Fibroblast of villous mesenchyme (primary cell): ENCODE data around the gene KCNQ4. TPM values are rescaled to one million over a fixed set of nuclear protein-coding genes. Genes with fewer than 3 reads are reported as not detected.

Source experiments
- DNase-seq: peaks from one replicate; pipeline ENCODE4 v3.0.0-alpha.2; 2010; ENCODE audit warnings: low read depth
- H3K4me3 ChIP-seq: 2 replicates; pipeline ENCODE4 v1.5.1; 2011; ENCODE audit warnings: low read depth, mild to moderate bottlenecking, low read length
- CTCF ChIP-seq: IDR thresholded peaks from 2 replicates; pipeline ENCODE4 v1.5.1; 2012; ENCODE audit warnings: low read depth, mild to moderate bottlenecking, low read length; ENCODE audit not compliant: insufficient read depth
- total RNA-seq: library from RNA; depleted of rRNA; stranded (reverse); fragments of >200 nt; gene quantifications from 2 replicates; pipeline ENCODE4 v1.2.3, GENCODE V29; 2012

The KCNQ4 gene
- total RNA-seq, 1 donor: under 0.01 TPM

DNA sequence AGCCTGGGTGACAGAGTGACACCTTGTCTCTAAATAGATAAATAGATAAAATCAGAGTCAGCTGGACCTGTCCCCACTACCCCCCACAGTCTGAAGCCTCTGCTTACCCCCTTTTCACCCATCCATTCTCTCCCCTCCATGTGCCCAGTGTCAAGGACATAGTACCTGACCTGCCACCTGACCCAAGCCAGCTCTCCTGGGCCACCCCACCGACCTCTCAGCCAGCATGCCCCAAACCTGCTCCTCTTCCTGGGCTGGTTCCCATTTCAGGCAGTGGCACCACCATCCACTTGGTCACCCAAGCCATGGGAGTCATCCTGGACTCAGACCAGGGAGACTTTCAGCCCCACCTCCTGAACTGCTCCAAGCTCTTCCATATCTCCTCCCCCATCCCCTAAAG is 50.4 kb downstream of the KCNQ4 start:
- no peak for TF ChIP-seq CTCF
- H3K4me3 ChIP-seq: no peak overlapping the region
- DNase-seq: no peak

GRCh38 chr1:40834968-40835545 is 51.5 kb downstream of the KCNQ4 start:
- no peak for TF ChIP-seq CTCF
- DNase-seq: no peak
- H3K4me3 ChIP-seq: no peak overlapping the region

DNA sequence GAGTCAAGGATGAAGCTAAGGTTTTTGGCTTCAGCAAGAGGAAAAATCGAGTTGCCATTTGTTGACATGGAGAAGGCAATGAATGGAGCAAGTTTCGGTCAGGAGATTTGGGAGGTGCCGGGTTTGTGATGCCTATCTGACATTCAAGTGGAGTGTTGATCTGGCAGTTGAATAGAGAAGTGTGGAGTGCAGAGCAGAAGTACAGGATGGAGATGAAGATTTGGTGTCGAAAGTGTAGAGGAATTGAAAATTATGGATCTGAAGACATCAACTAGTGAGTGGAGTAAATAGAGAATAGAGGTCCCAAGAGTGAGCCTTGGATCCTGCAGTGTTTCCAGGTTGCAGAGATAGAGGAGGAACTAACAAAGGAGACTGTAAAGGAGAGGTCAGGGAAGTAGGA is 52.7 kb downstream of the KCNQ4 start:
- no peak for DNase-seq
- no peak overlapping the region for H3K4me3 ChIP-seq
- no peak for TF ChIP-seq CTCF

- no peak for TF ChIP-seq CTCF
- DNase-seq: no peak
- no peak overlapping the region for H3K4me3 ChIP-seq
These were observed 54.0 kb downstream of the KCNQ4 start for GRCh38 chr1:40837601-40838000.

DNA sequence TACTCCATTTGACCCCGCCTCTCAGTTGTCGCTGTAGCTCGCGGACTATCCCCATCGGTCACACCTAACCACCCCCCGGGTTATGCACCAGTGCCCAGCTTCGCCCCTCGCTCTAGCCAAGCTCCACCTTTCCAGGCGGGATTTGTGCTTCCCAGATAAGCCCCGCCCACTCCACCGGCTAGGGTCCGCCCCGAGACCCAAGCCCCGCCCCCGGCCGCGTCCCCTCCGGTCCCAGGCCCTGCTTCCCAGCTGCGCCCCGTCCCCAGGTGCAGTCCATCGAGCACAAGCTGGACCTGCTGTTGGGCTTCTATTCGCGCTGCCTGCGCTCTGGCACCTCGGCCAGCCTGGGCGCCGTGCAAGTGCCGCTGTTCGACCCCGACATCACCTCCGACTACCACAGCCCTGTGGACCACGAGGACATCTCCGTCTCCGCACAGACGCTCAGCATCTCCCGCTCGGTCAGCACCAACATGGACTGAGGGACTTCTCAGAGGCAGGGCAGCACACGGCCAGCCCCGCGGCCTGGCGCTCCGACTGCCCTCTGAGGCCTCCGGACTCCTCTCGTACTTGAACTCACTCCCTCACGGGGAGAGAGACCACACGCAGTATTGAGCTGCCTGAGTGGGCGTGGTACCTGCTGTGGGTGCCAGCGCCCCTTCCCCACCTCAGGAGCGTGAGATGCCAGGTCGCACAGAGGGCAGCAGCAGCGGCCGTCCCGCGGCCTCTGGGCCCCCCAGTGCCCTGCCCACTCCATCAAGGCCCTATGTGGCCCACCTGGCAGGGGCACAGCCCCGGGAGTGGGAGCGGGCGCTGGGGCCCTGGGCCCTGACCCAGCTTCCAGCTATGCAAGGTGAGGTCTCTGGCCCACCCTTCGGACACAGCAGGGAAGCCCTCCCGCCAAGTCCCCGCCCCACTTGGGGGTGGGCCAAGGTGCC is 54.7 kb downstream of the KCNQ4 start:
- no peak overlapping the region for H3K4me3 ChIP-seq
- no peak for DNase-seq
- no peak for TF ChIP-seq CTCF

DNA sequence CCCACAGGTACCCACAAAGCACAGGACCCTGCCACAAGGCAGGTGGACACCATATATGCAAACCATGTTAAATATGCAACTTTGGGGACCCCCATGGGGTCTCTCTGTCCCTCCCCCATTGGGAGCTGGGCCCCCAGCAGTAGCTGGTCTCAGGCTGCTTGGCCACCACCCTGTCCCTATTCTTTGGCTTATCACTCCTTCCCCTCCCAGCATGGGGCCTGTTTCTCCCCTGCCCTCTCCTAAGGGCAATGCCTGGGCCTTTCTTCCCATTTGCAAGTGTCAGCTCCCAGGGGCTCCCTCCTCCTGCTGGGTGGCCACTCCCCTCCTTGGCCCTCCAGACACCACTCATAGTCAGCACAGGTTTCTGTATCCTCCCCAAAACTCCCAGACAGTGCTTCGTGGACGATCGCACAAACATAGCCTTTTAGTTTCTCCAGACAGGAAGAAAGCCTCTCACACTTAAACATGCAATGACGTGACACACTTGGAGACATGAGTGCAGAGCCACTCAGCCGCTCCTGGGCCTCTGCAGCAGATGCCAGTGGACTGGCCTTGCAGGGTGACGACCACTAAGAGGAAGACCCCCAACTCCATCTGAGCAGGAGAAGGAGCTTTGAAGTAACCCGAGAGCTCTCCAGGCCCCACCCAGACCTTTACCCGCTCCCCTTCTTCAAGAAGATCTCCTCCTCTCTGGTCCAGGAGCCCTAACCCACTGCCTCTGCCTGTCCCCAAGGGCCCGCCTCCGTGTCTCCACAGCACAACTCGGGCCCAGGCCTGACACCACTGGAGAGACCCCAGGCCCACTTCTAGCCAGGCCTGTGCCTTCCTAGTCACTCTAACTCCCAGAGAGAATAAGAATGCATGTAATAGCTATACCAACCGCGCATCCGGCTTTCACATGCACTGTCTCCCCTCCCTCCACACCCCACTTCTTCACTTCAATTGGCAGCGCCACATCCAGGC is 55.7 kb downstream of the KCNQ4 start:
- no peak for TF ChIP-seq CTCF
- H3K4me3 ChIP-seq: no peak overlapping the region
- DNase-seq: no peak
